H1 (cell line): ENCODE results near the gene HAO1. TPM values are rescaled to one million over a fixed set of nuclear protein-coding genes. Genes with fewer than 3 reads are reported as not detected.
A peak's percentile ranks its signal among the peaks of the same experiment; 100 is the strongest.

Experiments
- CTCF ChIA-PET: fragments of 300-600 bp; sonication (Branson Sonifier 250); formaldehyde crosslinking; loops from one replicate; lab custom pipeline; 2021; ENCODE audit not compliant: partially characterized antibody; lab: Charles Lee
- POLR2A ChIA-PET: fragments of 300-600 bp; sonication (Branson Sonifier 250); formaldehyde crosslinking; loops from one replicate; lab custom pipeline; 2021; ENCODE audit warnings: inconsistent platforms; ENCODE audit not compliant: partially characterized antibody; lab: Charles Lee
- DNase-seq, 2 experiments: peaks; one replicate each; pipeline versions ENCODE4 v3.0.0 to v3.0.0-alpha.2; 2010 to 2022; ENCODE audit warnings: low spot score in 2 of 2, low read depth in 1 of 2, mixed read lengths in 1 of 2
- FAIRE-seq: peaks from 2 replicates; lab custom pipeline; 2011; peaks lifted over from hg19 to GRCh38; lab: Jason Lieb, UNC
- H2AFZ ChIP-seq: 2 replicates; pipeline ENCODE4 v1.8.1; 2012; ENCODE audit warnings: low read length, inconsistent platforms
- H2AK5ac ChIP-seq: 2 replicates; pipeline ENCODE4 v1.6.1; 2013; ENCODE audit warnings: low read depth, low read length
- H2BK120ac ChIP-seq: replicated peaks from 2 replicates; pipeline ENCODE3; 2013; ENCODE audit warnings: low read depth, low read length, inconsistent platforms
- H2BK12ac ChIP-seq: 2 replicates; pipeline ENCODE4 v1.6.1; 2013; ENCODE audit warnings: low read depth, low read length
- H2BK15ac ChIP-seq: 2 replicates; pipeline ENCODE4 v1.6.1; 2013; ENCODE audit warnings: low read length
- H2BK20ac ChIP-seq: 2 replicates; pipeline ENCODE4 v1.6.1; 2013; ENCODE audit warnings: low read length
- H2BK5ac ChIP-seq: 2 replicates; pipeline ENCODE4 v1.6.1; 2013; ENCODE audit warnings: low read depth, low read length
- H3K14ac ChIP-seq: 2 replicates; pipeline ENCODE4 v1.6.1; 2013; ENCODE audit warnings: inconsistent platforms; ENCODE audit not compliant: insufficient read length
- H3K18ac ChIP-seq: 2 replicates; pipeline ENCODE4 v1.6.1; 2013; ENCODE audit warnings: low read length; ENCODE audit errors: extremely low read depth
- H3K23ac ChIP-seq: 2 replicates; pipeline ENCODE4 v1.6.1; 2013; ENCODE audit warnings: inconsistent platforms; ENCODE audit not compliant: insufficient read length
- H3K23me2 ChIP-seq: 2 replicates; pipeline ENCODE4 v1.6.1; 2013; ENCODE audit warnings: low read depth, low read length
- H3K27ac ChIP-seq: 2 replicates; pipeline ENCODE4 v1.6.1; 2011; ENCODE audit warnings: low read depth, low read length, inconsistent platforms
- H3K27me3 ChIP-seq, 4 experiments: replicated peaks in 1 of 4; 1 replicate in 1 of 4; 2 replicates in 3 of 4; pipeline versions ENCODE4 v1.6.1 to v1.8.1; 2011 to 2013; ENCODE audit warnings: low read length in 3 of 4, mild to moderate bottlenecking in 3 of 4, inconsistent platforms in 2 of 4, mixed read lengths in 2 of 4, moderate library complexity in 1 of 4; ENCODE audit not compliant: control insufficient read depth in 3 of 4, insufficient read depth in 3 of 4; ENCODE audit errors: extremely low read depth in 1 of 4
- H3K36me3 ChIP-seq, 4 experiments: 2 replicates each; pipeline versions ENCODE4 v1.6.1 to v1.8.1; 2011 to 2013; ENCODE audit warnings: mild to moderate bottlenecking in 4 of 4, low read length in 3 of 4, moderate library complexity in 2 of 4, control low read depth in 1 of 4, inconsistent platforms in 1 of 4; ENCODE audit not compliant: insufficient read depth in 4 of 4, control insufficient read depth in 2 of 4
- H3K4ac ChIP-seq: replicated peaks from 2 replicates; pipeline ENCODE3; 2013; ENCODE audit warnings: low read length, low read depth, mixed read lengths, inconsistent platforms; ENCODE audit not compliant: insufficient read length
- H3K4me1 ChIP-seq, 4 experiments: replicated peaks in 1 of 4; 1 replicate in 1 of 4; 2 replicates in 3 of 4; pipeline versions ENCODE4 v1.6.1 to v1.8.1; 2011 to 2013; ENCODE audit warnings: low read length in 3 of 4, inconsistent platforms in 2 of 4, mixed read lengths in 1 of 4; ENCODE audit not compliant: insufficient read depth in 4 of 4, control insufficient read depth in 3 of 4
- H3K4me2 ChIP-seq, 2 experiments: 2 replicates each; pipeline versions ENCODE4 v1.6.1 to v1.8.1; 2011 to 2013; ENCODE audit warnings: low read depth in 2 of 2, low read length in 2 of 2, control low read depth in 1 of 2, inconsistent platforms in 1 of 2, mild to moderate bottlenecking in 1 of 2; ENCODE audit not compliant: insufficient read depth in 1 of 2
- H3K4me3 ChIP-seq, 4 experiments: fragments of 200-600, 300-600 bp in 1 of 4; sonication (generic), shearing (Covaris generic), sonication (Bioruptor Twin) in 1 of 4; 2 replicates each; pipeline versions ENCODE4 v1.5.1 to v1.8.1; 2011 to 2016; ENCODE audit warnings: low read length in 4 of 4, low read depth in 3 of 4, control low read depth in 2 of 4, inconsistent platforms in 2 of 4, mild to moderate bottlenecking in 2 of 4, mixed read lengths in 1 of 4, moderate library complexity in 1 of 4; ENCODE audit not compliant: insufficient read depth in 2 of 4; ENCODE audit errors: extremely low read depth in 1 of 4
- H3K56ac ChIP-seq: replicated peaks from 2 replicates; pipeline ENCODE3; 2013; ENCODE audit warnings: low read depth, mild to moderate bottlenecking, mixed read lengths, low read length, inconsistent platforms; ENCODE audit not compliant: insufficient read length
- H3K79me1 ChIP-seq: 2 replicates; pipeline ENCODE4 v1.6.1; 2013; ENCODE audit warnings: low read depth, low read length, control low read depth
- H3K79me2 ChIP-seq, 2 experiments: 2 replicates each; pipeline versions ENCODE4 v1.6.1 to v1.8.1; 2012 to 2013; ENCODE audit warnings: low read length in 2 of 2, mild to moderate bottlenecking in 2 of 2, inconsistent platforms in 1 of 2; ENCODE audit not compliant: insufficient read depth in 2 of 2, control insufficient read depth in 1 of 2
- H3K9ac ChIP-seq, 4 experiments: replicated peaks in 1 of 4; 1 replicate in 1 of 4; 2 replicates in 3 of 4; pipeline versions ENCODE4 v1.6.1 to v1.8.1; 2011 to 2013; ENCODE audit warnings: low read depth in 3 of 4, low read length in 3 of 4, control low read depth in 2 of 4, mild to moderate bottlenecking in 2 of 4, moderate library complexity in 2 of 4, inconsistent platforms in 1 of 4; ENCODE audit errors: extremely low read depth in 1 of 4
- H3K9me3 ChIP-seq, 2 experiments: 2 replicates each; pipeline versions ENCODE4 v1.6.1 to v1.8.1; 2012 to 2013; ENCODE audit warnings: mild to moderate bottlenecking in 2 of 2, moderate library complexity in 2 of 2, control low read depth in 1 of 2, inconsistent platforms in 1 of 2, low read depth in 1 of 2, low read length in 1 of 2, mixed read lengths in 1 of 2; ENCODE audit not compliant: insufficient read depth in 2 of 2
- H4K20me1 ChIP-seq, 2 experiments: replicated peaks in 1 of 2; 2 replicates each; pipeline versions ENCODE3 to v1.8.1; 2011 to 2013; ENCODE audit warnings: inconsistent platforms in 2 of 2, low read length in 2 of 2, mild to moderate bottlenecking in 1 of 2; ENCODE audit not compliant: insufficient read depth in 2 of 2, control insufficient read depth in 1 of 2
- H4K5ac ChIP-seq: 2 replicates; pipeline ENCODE4 v1.6.1; 2013; ENCODE audit warnings: low read length, low read depth, mixed read lengths, inconsistent platforms; ENCODE audit not compliant: insufficient read length
- H4K8ac ChIP-seq: 2 replicates; pipeline ENCODE4 v1.8.0; 2013; ENCODE audit warnings: mild to moderate bottlenecking, moderate library complexity, low read length, inconsistent platforms; ENCODE audit not compliant: insufficient read depth; ENCODE audit errors: extremely low read depth
- H4K91ac ChIP-seq: replicated peaks from 2 replicates; pipeline ENCODE3; 2013; ENCODE audit warnings: low read length, mixed read lengths, inconsistent platforms; ENCODE audit not compliant: insufficient read length
- ATF2 ChIP-seq: IDR thresholded peaks from 2 replicates; pipeline ENCODE4 v1.6.1; 2012; ENCODE audit warnings: low read length, inconsistent platforms
- GABPA ChIP-seq: IDR thresholded peaks from 2 replicates; pipeline ENCODE4 v1.6.1; 2011; ENCODE audit warnings: mild to moderate bottlenecking, low read length, moderate library complexity, borderline replicate concordance; ENCODE audit not compliant: insufficient read depth
- KDM5A ChIP-seq: fragments of 200-600 bp; IDR thresholded peaks from 2 replicates; pipeline ENCODE4 v1.7.1; 2012; ENCODE audit warnings: mild to moderate bottlenecking, low read length, inconsistent platforms, mixed read lengths
- MAX ChIP-seq: IDR thresholded peaks from 2 replicates; pipeline ENCODE4 v1.6.1; 2012; ENCODE audit warnings: inconsistent platforms
- POLR2AphosphoS5 ChIP-seq: IDR thresholded peaks from 2 replicates; pipeline ENCODE4 v1.6.1; 2011; ENCODE audit warnings: low read depth, low read length
- RAD21 ChIP-seq, 2 experiments: IDR thresholded peaks in 1 of 2; conservative IDR thresholded peaks in 1 of 2; 2 replicates each; pipeline ENCODE4 v1.6.1; 2011; ENCODE audit warnings: low read depth in 2 of 2, low read length in 2 of 2, improper control_type of control experiment in 1 of 2, inconsistent platforms in 1 of 2, mild to moderate bottlenecking in 1 of 2, moderate library complexity in 1 of 2
- SIX5 ChIP-seq: IDR thresholded peaks from 2 replicates; pipeline ENCODE4 v1.6.1; 2011; ENCODE audit warnings: mild to moderate bottlenecking, low read depth, low read length
- WGBS, 2 experiments: shearing (Covaris generic) in 1 of 2; methylation state at CpG; one replicate each; pipeline versions ENCODE4 v1.1.6 to v1.1.7; 2013 to 2015; ENCODE audit warnings: low lambda C conversion rate in 2 of 2, mixed read lengths in 2 of 2, inconsistent platforms in 1 of 2, low coverage in 1 of 2, missing lambda C conversion rate in 1 of 2; ENCODE audit not compliant: insufficient replicate concordance in 2 of 2, insufficient coverage in 1 of 2, insufficient read length in 1 of 2; ENCODE audit errors: extremely low coverage in 1 of 2, missing lambda C conversion rate in 1 of 2; 5-methylcytosine and 5-hydroxymethylcytosine counted together
- polyA plus RNA-seq, 7 experiments: library from polyadenylated mRNA; depleted of rRNA in 3 of 7; stranded (reverse) in 5 of 7; unstranded in 2 of 7; fragments of >200 nt in 5 of 7; fragments of 200-250 nt in 2 of 7; gene quantifications; 1 replicate in 5 of 7; 2 replicates in 1 of 7; 4 replicates in 1 of 7; pipeline versions ENCODE4 v1.2.1 to v1.2.3, GENCODE V29; 2011 to 2013; ENCODE audit warnings: missing spikeins in 2 of 7, mixed read lengths in 2 of 7
- total RNA-seq: library from RNA; stranded (reverse); fragmentation: NEBNext Ultra II Directional; extraction: Animal tissue kit (Norgen Biotek cat#: 25700); gene quantifications from 2 replicates; pipeline ENCODE4 v1.2.1, GENCODE V29; 2021

The HAO1 gene
- total and polyA plus RNA-seq, 2 of the 8 experiments (the other 6 are each of a cell fraction or from before 2014, with no cell fraction given), result not detected

- Histone ChIP-seq H3K23me2 (no peaks in the 10 kb centered on the region; the same call in 1 of the 2 replicates), H2BK12ac (no peak overlapping the region), H3K14ac (no peak overlapping the region), H4K91ac (no peak overlapping the region), H3K4me2 (no peak overlapping the region), H3K9ac (no peak overlapping the region), H2BK20ac (no peak overlapping the region), H3K56ac (no peak overlapping the region), H4K8ac (no peak overlapping the region), H2BK5ac (no peak overlapping the region), H4K20me1 (no peaks in the 10 kb centered on the region), H3K27me3 (no peaks in the 10 kb centered on the region), H4K5ac (no peak overlapping the region), H3K18ac (peak overlapping the region; percentile 16; the same call in 1 of the 2 replicates), H3K4ac (no peak overlapping the region), H3K79me1 (no peaks in the 10 kb centered on the region), H2AFZ (peak overlapping the region; percentile 87; the same call in 1 of the 2 replicates), H2BK15ac (no peak overlapping the region), H3K27ac (no peak overlapping the region), H3K4me1 (no peaks in the 10 kb centered on the region), H3K79me2 (no peaks in the 10 kb centered on the region)
- no peak for FAIRE-seq
- ChIA-PET POLR2A (no interaction called here), CTCF (no interaction called here)
- WGBS, 2 experiments, result 88% methylated on average over 7 of the region's 7 CpGs; no CpG with 5 or more reads in 1 of the 2 experiments
- TF ChIP-seq MAX (no peak), ATF2 (no peak), RAD21 (IDR thresholded peaks at IDR 0.05 in 1 of 2, conservative IDR thresholded peaks at IDR 0.05 in 1 of 2; ENCODE audit: low read depth in 2 of 2, low read length in 2 of 2) (no peak), SIX5 (no peak), POLR2AphosphoS5 (no peak), KDM5A (no peak), GABPA (no peak)
- TF ChIP-seq, all 59 proteins: peak for 0
- Histone ChIP-seq H2AK5ac (no peak overlapping the region), H3K36me3 (no peaks in the 10 kb centered on the region), H3K9me3 (no peaks in the 10 kb centered on the region), H3K4me3 (no peak overlapping the region), H3K23ac (no peak overlapping the region), H2BK120ac (no peak overlapping the region)
- DNase-seq, result no peak
Observed at GRCh38 chr20:7850775-7851490, 89.3 kb downstream of the HAO1 start.
